Liver (tissue), 9 donors: ENCODE results near the gene LHB. TPM values are rescaled to one million over a fixed set of nuclear protein-coding genes. Genes with fewer than 3 reads are reported as not detected.
"Not testable (repeated sequence)": the region's sequence is repeated elsewhere in the genome, so short reads cannot be mapped to it uniquely, and the experiment has no call there.

Experiments used
- DNase-seq: peaks from one replicate; pipeline ENCODE4 v3.0.0-alpha.2; 2017; ENCODE audit warnings: low spot score
- H3K27ac ChIP-seq, 2 donors: one replicate each; pipeline ENCODE4 v1.7.0; 2013; ENCODE audit warnings: inconsistent platforms in 2 of 2, low read length in 2 of 2, control low read depth in 1 of 2, low read depth in 1 of 2, mild to moderate bottlenecking in 1 of 2
- H3K27me3 ChIP-seq, 4 donors: one replicate each; pipeline versions ENCODE4 v1.6.1 to v1.7.0; 2013; ENCODE audit warnings: low read length in 3 of 4, inconsistent platforms in 1 of 4, mild to moderate bottlenecking in 1 of 4, moderate library complexity in 1 of 4; ENCODE audit not compliant: control insufficient read depth in 4 of 4, insufficient read depth in 4 of 4
- H3K36me3 ChIP-seq, 4 donors: one replicate each; pipeline versions ENCODE4 v1.6.1 to v1.7.0; 2013; ENCODE audit warnings: low read length in 3 of 4, mild to moderate bottlenecking in 3 of 4, low read depth in 1 of 4, moderate library complexity in 1 of 4; ENCODE audit not compliant: control insufficient read depth in 4 of 4, insufficient read depth in 3 of 4
- H3K4me1 ChIP-seq, 4 donors: one replicate each; pipeline versions ENCODE4 v1.6.1 to v1.7.0; 2013; ENCODE audit warnings: low read length in 3 of 4, mild to moderate bottlenecking in 3 of 4, moderate library complexity in 1 of 4; ENCODE audit not compliant: control insufficient read depth in 4 of 4, insufficient read depth in 4 of 4
- H3K4me3 ChIP-seq, 3 donors: one replicate each; pipeline versions ENCODE4 v1.6.1 to v1.7.0; 2013; ENCODE audit warnings: low read length in 3 of 3, control low read depth in 1 of 3, low read depth in 1 of 3, mild to moderate bottlenecking in 1 of 3
- H3K9ac ChIP-seq, 2 donors: one replicate each; pipeline ENCODE4 v1.7.0; 2013; ENCODE audit warnings: low read length in 2 of 2, mild to moderate bottlenecking in 2 of 2, moderate library complexity in 2 of 2, control low read depth in 1 of 2, low read depth in 1 of 2
- H3K9me3 ChIP-seq, 4 donors: one replicate each; pipeline versions ENCODE4 v1.6.1 to v1.7.0; 2013; ENCODE audit warnings: low read length in 3 of 4; ENCODE audit not compliant: control insufficient read depth in 4 of 4
- ATF3 ChIP-seq: IDR thresholded peaks from 2 replicates; pipeline ENCODE4 v1.6.1; 2016; ENCODE audit warnings: antibody characterized with exemption
- EGR1 ChIP-seq, 2 donors: IDR thresholded peaks; 2 replicates each; pipeline ENCODE4 v1.6.1; 2016 to 2018; ENCODE audit warnings: antibody characterized with exemption in 2 of 2, low read depth in 2 of 2
- GABPA ChIP-seq, 2 donors: IDR thresholded peaks in 1 of 2; conservative IDR thresholded peaks in 1 of 2; 2 replicates each; pipeline ENCODE4 v1.6.1; 2016; ENCODE audit warnings: antibody characterized with exemption in 2 of 2, mild to moderate bottlenecking in 1 of 2, moderate library complexity in 1 of 2
- HNF4A ChIP-seq, 2 donors: conservative IDR thresholded peaks; 2 replicates each; pipeline ENCODE4 v1.6.1; 2016; ENCODE audit warnings: antibody characterized with exemption in 2 of 2, mild to moderate bottlenecking in 2 of 2
- JUND ChIP-seq, 2 donors: IDR thresholded peaks; 2 replicates each; pipeline ENCODE4 v1.6.1; 2016; ENCODE audit warnings: antibody characterized with exemption in 2 of 2
- MAX ChIP-seq: IDR thresholded peaks from 2 replicates; pipeline ENCODE4 v1.6.1; 2016; ENCODE audit warnings: antibody characterized with exemption
- RXRA ChIP-seq, 2 donors: IDR thresholded peaks; 2 replicates each; pipeline ENCODE4 v1.6.1; 2017 to 2018; ENCODE audit warnings: antibody characterized with exemption in 2 of 2, mild to moderate bottlenecking in 1 of 2
- SP1 ChIP-seq: IDR thresholded peaks from 2 replicates; pipeline ENCODE4 v1.6.1; 2018; ENCODE audit warnings: antibody characterized with exemption, mild to moderate bottlenecking
- WGBS: extraction: QIAGEN DNeasy Blood & Tissue Kit; methylation state at CpG from one replicate; pipeline ENCODE4 v1.1.7; 2013; 5-methylcytosine and 5-hydroxymethylcytosine counted together
- polyA plus RNA-seq, 2 donors: library from polyadenylated mRNA; stranded (reverse) in 1 of 2; unstranded in 1 of 2; fragments of 200-250 nt in 1 of 2; fragments of >200 nt in 1 of 2; fragmentation: Nextera tagmentation in 1 of 2; extraction: Ambion mirVana in 1 of 2; gene quantifications; one replicate each; pipeline versions ENCODE4 v1.2.1 to v1.2.3, GENCODE V29; 2013 to 2015
- total RNA-seq, 2 donors: library from RNA; depleted of rRNA; stranded (reverse); fragments of >200 nt; gene quantifications; one replicate each; pipeline ENCODE4 v1.2.3, GENCODE V29; 2014
- donor health status: healthy.
- donor health status: healthy.
- donor health status: healthy.
- donor health status: healthy.
- donor health status: healthy.

Gene LHB
- total and polyA plus RNA-seq, 4 donors: not detected

- 50% methylated on average over 16 of the region's 16 CpGs for WGBS
- no peak for DNase-seq
Measured at GRCh38 chr19:49020931-49021895, 4.3 kb upstream of the LHB start.

GRCh38 chr19:49020342-49020741, 3.5 kb upstream of the LHB start:
- no peak overlapping the region for H3K27ac ChIP-seq
- no peak for DNase-seq
- no peak for TF ChIP-seq EGR1 (IDR thresholded peaks at IDR 0.05; ENCODE audit: low read depth in 2 of 2)
- TF ChIP-seq SP1: no peak
- no peak for TF ChIP-seq ATF3
- TF ChIP-seq MAX: no peak
- TF ChIP-seq JUND (IDR thresholded peaks at IDR 0.05): no peak
- no peak for TF ChIP-seq HNF4A (conservative IDR thresholded peaks at IDR 0.05)
- TF ChIP-seq GABPA (IDR thresholded peaks at IDR 0.05 in 1 of 2, conservative IDR thresholded peaks at IDR 0.05 in 1 of 2): no peak
- H3K9me3 ChIP-seq: no peaks in the 10 kb centered on the region
- WGBS: 71% methylated on average over 11 of the region's 11 CpGs
- H3K27me3 ChIP-seq: no peaks in the 10 kb centered on the region
- no peak overlapping the region for H3K4me3 ChIP-seq
- H3K9ac ChIP-seq: no peak overlapping the region
- H3K36me3 ChIP-seq: peaks cover 0 to 4% (median 3%) of the 10 kb centered on the region in 4 donors
- H3K4me1 ChIP-seq: peaks cover 5 to 22% (median 16%) of the 10 kb centered on the region in 4 donors

More at GRCh38 chr19:49020931-49021895, 4.3 kb upstream of the LHB start:
- peaks cover 0 to under 1% (median 0%) of the 10 kb centered on the region in 4 donors for H3K36me3 ChIP-seq
- no peak overlapping the region for H3K27ac ChIP-seq
- H3K4me3 ChIP-seq: no peak overlapping the region
- H3K9ac ChIP-seq: no peak overlapping the region
- no peak for TF ChIP-seq EGR1 (IDR thresholded peaks at IDR 0.05; ENCODE audit: low read depth in 2 of 2)
- TF ChIP-seq RXRA (IDR thresholded peaks at IDR 0.05): no peak
- H3K27me3 ChIP-seq: no peaks in the 10 kb centered on the region
- H3K9me3 ChIP-seq: no peaks in the 10 kb centered on the region
- H3K4me1 ChIP-seq: peaks cover 5 to 22% (median 16%) of the 10 kb centered on the region in 4 donors

- 19% methylated on average over 41 of the region's 41 CpGs for WGBS
- no peaks in the 10 kb centered on the region for H3K9me3 ChIP-seq
- TF ChIP-seq RXRA (IDR thresholded peaks at IDR 0.05): no peak
- H3K36me3 ChIP-seq: peaks cover under 1 to 13% (median 4%) of the 10 kb centered on the region in 4 donors
- H3K27me3 ChIP-seq: no peaks in the 10 kb centered on the region
- no peak overlapping the region for H3K9ac ChIP-seq
- peaks cover 5 to 22% (median 16%) of the 10 kb centered on the region in 4 donors for H3K4me1 ChIP-seq
- DNase-seq: peak; percentile 57
- no peak overlapping the region for H3K27ac ChIP-seq
- peak overlapping the region in 1 of 3 donors; percentile 35 for H3K4me3 ChIP-seq
Measured at GRCh38 chr19:49019242-49019932, 2.5 kb upstream of the LHB start.

GRCh38 chr19:49018388-49019241, 1.7 kb upstream of the LHB start:
- not testable (repeated sequence) for DNase-seq, H3K27ac ChIP-seq, H3K9me3 ChIP-seq, H3K9ac ChIP-seq, H3K27me3 ChIP-seq
- H3K36me3 ChIP-seq: peaks cover 3 to 18% (median 5%) of the 10 kb centered on the region in 4 donors
- peaks cover 5 to 22% (median 16%) of the 10 kb centered on the region in 4 donors for H3K4me1 ChIP-seq
- WGBS: 8% methylated on average over 50 of the region's 50 CpGs
- H3K4me3 ChIP-seq: peak overlapping the region in 2 of 3 donors; percentile 7 to 50
